ENCODE measurements around the gene WDR73.

DNA sequence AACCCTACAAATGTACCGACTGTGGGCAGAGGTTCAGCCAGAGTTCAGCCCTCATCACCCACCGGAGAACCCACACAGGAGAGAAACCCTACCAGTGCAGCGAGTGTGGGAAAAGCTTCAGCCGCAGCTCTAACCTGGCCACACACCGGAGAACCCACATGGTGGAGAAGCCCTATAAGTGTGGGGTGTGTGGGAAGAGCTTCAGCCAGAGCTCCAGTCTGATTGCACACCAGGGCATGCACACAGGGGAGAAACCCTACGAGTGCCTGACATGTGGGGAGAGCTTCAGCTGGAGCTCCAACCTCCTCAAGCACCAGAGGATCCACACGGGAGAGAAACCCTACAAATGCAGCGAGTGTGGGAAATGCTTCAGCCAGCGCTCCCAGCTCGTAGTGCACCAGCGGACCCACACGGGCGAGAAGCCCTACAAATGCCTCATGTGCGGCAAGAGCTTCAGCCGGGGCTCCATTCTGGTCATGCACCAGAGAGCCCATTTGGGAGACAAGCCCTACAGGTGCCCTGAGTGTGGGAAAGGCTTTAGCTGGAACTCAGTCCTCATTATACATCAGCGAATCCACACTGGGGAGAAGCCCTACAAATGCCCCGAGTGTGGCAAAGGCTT is 32.6 kb downstream of the WDR73 start:
- TF ChIP-seq FOXP2 (optimal IDR thresholded peaks at IDR 0.05; ENCODE audit: control extremely low read depth, extremely low read length, insufficient read depth) (no peak), POLR2AphosphoS5 (IDR thresholded peaks at IDR 0.05; ENCODE audit: borderline replicate concordance, low read depth, low read length) (no peak), EZH2 (IDR thresholded peaks at IDR 0.05) (no peak)
